HG03520 (cell line): ENCODE measurements around the gene PTGR3.

Experiments used
- ATAC-seq: cut with Tn5 transposase; IDR thresholded peaks from one replicate; pipeline ENCODE4 v1.9.1; 2021; ENCODE audit warnings: mild to moderate bottlenecking, moderate library complexity; ENCODE audit not compliant: unreplicated experiment

PTGR3 gene

DNA sequence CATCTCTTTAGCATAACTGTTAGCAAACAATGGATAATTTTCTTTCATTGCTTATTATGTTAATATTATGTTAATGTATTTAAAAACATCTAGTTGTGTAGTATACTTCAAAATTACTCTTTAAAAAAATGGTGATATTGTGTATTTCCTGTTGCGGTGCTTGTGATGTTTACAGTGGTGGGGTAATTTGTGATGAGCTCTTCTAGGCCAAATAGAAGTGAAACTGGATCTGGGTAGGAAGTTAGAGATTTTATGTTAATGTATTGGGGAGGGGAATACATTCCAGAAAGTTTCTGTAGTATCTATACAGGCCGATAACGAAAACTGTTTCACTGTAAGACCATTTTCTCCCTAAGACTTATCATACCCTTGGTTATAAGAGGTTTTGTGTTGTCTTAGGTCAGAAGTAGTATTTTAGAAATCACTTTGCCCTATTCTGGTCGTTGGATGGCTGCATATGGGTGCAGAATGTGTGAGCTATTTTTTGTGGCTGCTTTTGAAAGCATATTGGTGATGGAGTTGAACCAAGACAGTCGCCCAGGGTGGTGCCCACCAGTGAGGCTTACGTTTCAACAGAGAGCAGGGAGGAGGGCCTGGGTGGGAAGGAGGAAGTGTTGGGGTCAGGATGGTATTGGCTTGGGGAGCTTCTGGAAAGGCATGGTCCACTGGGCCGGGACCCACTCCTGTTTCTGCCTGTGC is 7.4 kb upstream of the PTGR3 start:
- ATAC-seq: no peak

DNA sequence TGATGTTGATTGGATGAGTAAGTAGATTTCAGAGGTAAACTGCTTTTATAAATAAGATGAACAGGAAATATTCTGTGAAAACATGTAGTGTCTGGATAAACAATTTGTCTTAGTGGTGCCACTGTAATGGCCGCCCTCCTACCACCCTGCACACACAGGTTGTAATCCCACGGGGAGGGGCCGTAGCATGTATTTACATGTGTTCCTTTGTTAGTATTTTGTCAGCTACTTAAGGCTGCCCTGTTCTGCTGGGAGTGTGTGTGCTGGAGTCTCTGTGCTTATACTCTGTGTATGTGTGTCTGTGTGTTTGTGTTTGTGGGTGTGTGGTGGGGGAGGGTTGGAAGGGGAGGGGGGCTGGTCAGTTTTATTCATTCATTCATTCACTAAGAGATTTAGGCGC is 6.7 kb upstream of the PTGR3 start:
- ATAC-seq: no peak

DNA sequence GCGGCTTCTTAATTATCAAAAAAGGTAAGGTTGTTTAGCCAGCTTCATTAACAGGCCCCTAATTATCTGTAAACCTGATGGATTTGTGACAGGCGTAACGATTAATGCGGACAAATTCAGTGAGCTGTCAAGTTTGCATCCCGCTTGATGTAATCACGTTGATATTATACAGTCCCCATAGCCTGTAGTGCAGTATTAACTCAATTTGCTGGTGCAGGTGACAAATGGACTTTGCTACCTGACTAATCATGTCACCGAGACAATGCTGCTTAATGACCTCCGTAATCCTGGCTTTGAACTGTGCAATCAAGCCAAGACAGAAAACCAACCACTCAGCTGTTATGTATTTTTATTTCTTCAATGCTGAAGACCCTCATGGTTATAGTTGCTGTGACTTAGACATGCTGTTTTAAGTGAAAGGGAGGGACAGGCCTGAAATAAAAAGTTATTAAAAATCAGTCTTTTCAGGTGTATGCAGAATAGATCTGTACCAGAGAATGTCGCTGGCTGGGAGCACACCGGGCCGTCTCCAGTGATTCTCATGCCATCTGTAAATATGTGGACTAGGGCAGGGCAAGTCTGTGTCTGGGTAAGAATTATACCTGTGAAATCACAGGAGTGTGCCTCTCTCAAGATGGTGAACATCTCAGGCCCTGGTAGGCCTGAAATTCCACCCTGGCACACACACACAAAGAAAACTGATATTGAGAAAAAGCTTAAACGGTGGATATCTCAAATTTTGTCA is 6.0 kb upstream of the PTGR3 start:
- ATAC-seq: no peak

DNA sequence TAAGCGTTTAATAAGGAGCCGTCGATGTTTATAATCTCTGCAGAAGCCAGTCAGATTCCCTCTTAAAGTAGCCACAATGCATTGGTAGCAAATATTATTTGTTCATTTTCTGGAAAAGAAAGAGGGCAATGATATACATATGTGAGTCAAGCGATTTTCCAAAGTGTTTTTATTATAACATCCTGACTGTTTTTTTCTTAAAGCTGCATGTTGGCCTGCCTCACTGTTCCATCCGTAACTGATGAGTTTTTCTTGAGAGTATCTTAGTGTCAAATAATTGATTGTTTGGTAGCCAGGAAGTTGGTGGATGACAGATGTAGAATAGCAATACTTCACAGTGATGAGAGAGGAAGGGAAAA is 5.4 kb upstream of the PTGR3 start:
- no peak for ATAC-seq

DNA sequence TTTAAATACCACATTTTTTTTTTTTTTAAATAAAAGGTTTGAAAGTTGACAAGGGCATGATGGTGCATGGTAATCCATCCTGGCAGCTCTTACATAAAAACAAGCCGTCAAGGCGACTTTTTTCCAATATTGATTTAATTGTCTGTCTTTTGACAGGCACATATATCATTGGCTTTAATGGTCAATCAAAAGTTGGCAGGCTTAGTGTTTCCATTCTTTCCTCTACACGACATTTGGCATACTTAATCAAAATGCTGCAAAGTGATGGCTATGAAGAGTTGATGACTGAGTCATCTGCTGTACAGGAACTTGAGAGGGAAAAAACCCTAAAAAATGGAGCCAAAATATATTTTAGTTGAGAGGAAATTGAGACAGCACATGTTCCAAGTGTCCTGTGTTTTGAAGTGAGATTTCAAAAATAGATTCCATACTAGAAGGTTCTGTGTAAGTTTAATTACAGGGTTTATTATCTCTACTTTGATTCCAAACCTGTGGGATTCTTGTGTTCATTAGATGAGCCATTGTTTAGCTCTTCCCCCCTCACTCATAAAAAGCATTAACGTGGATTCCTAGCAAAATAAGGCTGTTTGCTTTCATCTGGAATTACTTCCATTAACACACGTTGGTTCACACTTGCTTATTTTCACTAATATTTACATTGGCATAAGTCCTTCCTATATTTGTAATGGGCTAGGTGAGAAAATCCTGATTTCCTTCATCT is 4.8 kb upstream of the PTGR3 start:
- no peak for ATAC-seq

DNA sequence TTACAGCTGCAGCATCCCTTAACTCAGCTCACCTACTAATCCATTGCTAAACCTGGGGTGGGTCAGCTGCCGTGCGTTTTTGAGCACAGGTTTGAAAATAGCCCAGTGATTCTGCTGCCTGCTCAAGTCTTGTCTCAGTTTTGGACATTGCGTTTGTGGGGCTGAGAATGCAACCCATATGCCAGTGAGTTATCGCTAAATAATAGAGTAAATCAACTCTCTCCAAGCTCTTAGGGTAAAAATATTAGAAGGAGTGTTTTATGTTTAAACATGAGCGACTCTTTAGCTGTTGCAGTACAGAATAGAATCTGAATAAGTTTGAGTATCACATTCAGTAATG is 3.8 kb upstream of the PTGR3 start:
- no peak for ATAC-seq

DNA sequence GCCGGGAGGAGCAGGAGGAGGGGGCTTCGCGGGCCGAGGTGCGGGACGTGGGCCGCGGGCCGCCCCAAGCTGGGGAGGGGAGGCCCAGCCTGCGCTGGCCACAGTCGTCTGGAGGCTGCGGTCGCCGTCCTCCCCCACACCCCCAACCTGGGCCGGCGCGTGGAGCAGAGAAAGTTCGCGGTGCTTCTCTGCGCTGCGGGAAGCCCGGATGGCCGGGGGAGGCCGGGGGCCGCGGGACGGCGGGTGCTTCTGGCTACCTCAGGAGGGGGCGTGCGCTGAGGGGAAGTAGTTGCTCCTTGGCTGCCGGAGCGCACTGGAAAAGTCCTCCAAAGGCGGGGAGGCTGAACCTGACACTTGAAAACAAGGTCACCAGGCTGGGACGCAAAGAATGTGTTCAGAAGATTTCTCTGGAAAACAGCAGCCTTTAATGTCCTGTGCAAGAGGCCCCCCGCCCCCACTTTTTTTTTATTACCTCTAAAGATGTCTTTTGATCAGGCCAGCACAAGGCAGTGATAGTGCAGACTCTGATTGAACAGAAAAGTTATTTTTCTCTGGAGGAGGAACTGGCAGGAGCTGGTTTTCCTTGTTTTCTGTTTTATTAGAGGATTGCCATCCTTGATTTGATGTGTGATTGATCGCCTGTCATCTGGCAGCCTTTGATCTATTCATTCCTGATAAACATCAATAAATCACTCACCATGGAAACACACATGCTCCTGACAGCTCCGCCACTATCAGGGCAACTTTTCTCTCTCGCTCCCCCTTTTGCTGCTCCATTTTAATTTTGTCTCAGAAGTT is 3.2 kb upstream of the PTGR3 start:
- ATAC-seq: no peak

DNA sequence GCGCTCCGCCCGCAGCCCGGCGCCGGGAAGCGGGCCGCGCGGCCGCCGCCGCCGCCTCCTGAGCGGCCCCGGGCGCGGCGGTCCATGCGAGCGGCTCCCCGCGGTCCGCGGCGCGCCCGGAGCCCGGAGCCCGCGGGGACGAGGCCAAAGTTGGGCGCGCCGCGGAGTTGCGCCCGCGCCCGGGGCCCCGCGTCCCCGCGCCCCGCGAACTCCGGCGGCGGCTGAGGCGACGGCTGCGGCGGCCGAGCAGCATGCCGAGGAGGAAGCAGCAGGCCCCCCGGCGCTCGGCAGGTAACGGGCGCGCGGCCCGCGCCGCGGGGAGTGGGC is 2.6 kb upstream of the PTGR3 start:
- ATAC-seq: no peak

DNA sequence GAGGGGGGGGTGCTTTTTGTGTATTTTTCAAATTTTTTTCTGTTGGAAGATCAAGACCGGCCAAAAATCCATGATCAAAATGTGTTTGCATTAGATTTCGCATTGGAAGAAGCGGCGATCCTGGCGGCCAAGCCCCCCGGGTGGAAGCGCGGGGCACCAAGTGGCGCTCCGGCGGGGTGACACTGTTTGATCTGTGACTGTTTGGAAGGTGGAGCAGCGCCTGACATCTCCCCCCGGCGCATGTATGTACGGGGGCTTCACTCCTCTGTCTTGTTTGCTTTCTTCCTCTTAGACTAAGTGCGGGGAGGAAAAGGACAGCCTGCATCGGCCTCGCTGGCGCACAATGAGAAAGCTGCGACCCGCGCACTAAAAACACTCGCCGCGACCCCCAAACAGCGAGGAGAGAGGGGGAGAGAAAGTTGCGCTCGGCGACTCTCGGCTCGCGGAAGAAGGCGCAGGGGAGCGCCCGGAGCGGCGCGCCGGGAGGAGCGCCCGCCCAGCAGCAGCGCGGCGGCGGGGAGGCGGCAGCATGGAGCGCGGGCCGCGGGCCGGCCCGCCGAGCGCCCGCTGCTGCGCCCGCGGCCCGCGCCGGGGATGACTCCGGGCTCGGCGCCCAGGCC is 2.2 kb upstream of the PTGR3 start:
- ATAC-seq: no peak

DNA sequence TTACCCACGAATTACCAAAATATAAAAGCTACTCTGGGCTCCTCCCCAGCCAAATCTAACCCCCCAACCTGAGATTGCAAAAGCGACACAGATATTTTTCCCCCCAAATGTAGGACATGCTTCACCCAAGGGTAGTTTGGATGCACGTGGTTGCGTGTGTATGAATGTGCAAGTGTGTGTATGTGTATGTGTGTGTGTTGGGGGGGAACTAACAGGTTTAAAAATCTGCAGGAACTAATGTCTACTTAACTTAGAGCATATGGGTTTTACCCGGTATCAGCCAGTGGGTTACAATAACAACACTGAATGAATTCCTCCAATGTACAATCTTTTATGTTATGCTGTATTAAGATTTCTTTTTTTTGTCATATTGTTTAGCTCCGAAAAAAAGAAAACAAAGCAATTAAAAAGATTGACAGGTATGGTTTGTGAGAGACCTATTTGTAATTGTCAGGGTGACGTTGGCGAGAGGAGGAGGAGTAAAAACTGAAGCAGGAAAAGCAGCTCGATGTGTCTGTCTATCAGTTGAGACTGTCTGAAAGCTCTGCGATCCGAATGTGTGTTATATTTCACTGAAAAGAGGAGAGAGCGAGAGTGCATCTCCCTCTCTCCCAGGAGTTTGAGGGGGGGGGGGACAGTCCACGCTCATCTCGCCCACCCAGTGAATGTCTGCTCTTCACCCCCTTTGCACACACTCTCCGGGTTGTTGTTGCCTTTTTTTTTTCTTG is 1.5 kb upstream of the PTGR3 start, which contains the start of gene TSHZ1:
TSS of gene TSHZ1 (plus strand) at position 524 of the 728 bp plus-strand sequence. CDS start 1,080 bp downstream, outside the sequence.
- peak; percentile 38 for ATAC-seq

DNA sequence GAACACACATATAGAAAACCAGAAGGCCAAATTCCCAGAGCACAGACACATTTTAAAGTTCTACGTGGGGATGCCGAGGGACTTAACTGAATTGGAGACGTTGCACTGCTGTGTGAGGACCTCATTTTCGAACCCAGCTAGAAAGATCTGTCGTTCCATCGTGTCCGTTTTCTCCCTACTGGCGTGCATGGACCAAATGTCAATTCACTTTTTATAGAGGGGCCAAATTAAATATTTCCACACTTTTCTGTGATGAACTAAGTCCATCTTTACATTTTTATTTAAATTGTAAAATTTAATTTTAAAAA is 966 bp upstream of the PTGR3 start:
- ATAC-seq: no peak

DNA sequence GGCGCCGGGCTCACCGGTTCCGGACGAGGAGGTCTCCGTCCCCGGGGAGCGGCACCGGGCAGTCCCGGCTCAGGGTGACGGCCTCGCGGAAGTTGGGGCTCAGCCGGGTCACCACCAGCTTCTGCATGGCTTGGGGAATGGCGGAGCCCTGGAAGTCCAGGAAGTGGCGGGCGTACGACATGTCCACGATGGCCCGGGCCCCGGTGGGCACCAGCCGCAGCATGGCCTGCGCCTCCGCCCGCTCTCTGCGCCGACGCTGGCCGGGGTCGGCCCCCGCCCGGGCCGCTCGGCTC is 157 bp downstream of the PTGR3 start:
- peak; percentile 11 for ATAC-seq

DNA sequence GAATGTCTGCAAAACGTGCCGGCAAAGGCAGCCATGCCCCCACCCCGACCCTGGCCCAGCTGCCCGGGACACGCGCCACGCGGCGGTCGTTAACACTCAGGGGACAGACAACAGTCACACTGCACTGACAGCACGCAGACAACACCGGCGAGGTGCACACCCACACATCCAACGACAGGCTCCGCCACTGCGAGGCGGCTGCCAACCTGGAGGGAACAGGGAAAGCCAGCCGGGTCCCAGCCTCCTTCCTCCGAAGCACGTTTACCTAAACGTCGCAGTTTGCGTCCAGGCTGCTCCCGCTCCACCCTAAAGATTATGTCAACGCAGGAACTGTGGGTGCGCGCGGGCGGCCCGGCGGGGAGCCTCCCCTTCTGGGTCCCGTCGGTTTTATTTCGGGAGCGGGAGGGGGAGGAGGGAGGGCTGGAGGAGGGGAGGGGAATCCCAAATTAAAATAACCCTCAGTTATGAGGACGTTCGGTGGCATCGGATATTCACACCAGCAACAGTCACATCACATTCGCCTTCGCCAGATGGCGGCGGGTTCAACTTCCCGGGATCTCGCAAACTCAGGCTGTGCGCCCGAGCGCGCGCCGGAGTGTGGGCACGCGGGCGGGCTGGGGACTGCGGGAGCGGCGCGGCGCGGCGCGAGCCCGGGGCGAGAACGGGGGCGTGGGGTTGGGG is 644 bp downstream of the PTGR3 start:
- ATAC-seq: no peak

DNA sequence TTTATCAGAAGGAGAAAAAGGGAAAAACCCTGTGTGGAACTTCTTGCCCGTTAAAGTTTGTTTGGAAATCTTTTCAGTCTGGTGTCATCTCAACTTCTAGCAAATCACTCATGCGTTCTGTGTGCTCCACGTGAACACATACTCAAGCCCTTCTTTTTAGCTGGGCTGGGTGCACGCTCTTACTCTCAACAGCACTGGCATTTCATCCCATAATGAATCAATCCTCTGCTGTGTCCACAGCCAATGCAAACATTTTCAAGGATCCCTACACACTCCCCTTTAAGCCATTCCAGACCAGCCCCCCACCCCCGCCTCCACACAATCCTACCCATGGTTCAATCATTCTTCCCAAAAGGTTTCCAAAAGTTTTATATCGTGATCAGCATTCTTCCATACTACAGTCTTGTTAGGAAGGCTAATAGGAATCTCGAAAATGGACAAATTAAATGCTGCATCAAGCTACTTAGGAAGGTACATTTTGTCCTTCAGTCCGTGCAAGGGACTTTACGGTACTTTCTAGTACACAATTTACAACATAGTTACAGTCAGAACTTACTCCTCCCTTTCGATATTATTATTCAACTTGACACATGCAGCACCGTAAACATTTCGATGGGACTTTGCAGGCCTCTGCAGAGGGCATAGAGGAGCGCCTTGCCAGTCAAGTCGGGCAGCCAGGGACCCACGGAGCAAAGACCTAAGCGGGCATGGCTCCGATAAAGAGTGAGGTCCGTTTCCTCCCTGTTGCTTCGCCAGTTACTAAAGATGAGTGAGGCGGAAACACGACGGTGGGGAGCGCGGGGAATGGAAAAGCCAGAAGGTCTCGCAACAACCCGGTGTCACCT is 1.4 kb downstream of the PTGR3 start:
- ATAC-seq: no peak

DNA sequence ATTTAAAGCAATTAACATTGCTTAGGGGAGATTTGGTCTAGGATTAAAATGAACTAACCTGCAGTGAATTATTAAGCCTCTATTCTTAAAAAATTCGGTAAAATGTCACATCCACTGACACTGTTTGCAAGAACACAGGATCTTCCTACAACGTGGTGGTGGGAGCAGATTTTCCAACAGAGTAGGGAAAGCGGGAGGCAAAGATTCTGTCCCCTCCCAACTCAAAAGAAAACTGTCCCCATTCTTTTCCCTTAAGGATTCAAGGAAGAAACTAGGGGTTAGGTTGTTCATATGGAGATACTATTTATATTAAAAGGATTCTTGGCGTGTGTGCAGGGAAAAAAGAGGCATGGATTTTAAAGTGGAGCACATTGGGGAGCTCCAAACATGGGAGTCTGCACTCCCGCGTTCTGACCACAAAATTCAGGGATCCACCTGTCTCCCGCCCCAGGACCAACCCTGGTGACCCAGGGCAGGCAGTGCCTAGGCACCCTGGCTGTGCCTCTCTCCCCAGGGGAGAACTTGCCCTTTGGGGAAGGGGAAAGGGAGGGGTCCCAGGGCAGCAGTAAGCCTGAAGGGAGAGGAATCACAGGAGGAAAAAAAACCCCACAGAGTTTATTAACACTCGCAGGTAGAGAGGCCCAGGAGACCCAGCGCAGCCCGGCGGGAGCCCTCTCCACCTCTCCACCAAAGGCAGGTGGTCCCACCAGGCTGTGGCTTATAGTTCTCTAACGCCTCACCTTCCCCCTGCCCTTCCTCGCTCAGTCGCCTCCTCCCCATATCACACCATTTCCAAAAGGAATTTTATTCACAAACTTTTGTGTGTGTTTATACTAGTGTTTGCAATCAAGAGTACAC is 2.3 kb downstream of the PTGR3 start:
- ATAC-seq: no peak

DNA sequence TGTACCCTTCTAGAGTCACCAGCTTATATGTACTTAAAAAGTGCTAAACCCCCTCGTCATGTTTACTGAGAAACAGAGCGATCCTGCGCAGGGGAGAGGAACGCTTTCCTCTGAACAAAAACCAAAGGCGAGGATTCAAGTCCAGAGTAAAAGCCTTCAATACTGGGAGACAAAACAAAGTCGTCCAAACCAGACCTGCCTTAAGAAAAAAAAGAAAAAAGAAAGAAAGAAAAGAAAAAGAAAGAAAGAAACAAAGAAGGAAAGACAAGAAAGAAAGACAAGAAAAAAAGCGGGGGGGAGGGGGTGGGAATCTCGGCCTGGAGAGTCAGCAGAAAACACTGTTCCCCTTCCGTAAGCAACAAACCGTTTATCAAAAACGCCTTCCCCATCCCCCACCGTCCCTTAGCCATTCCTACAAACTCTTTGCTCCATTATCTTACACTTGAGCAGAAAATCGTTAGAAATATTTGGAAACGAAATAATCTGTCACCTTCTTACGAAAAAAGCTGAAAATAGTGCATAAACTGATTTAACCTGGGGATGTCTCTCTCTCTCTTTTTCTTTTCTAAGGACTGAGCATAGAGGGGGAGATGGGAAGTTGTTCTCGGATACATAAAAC is 3.3 kb downstream of the PTGR3 start:
- ATAC-seq: no peak

DNA sequence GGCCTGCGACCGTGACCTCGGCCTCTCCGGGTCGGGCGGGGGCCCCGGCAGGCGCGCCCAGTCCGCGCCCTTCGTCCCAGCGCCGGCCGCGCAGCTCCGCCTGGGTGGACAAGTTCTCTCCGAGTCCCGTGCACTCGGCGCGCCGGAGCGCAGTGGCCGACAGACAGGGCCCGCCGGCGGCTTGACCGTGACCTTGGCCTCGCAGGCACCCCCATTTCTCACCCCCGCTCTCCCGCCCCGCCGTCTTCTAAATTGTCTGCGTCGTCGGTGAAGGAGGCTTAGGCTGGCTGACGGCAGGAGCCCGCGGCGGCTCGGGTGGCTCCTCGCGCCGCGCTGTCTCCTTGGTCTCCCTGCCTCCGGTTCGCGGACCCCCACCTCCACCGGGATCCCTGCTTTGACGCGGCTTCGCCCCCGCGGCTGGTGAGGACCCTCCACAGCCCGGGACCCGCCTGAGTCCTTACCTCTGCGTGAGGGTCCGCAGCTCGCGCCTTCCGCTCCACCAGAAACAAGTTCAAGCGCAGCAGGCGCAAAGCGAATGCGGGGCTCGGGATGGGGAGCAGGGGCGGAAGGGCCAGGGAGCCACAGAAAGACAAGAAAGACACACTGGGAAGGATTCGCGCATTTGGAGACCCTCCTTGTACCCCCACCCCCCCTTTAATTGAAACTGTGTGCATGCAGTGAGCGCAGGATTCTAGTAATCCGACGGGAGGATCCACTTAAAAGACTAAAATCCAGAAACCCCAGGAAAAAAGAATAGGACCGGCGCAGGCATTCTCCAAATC is 4.0 kb downstream of the PTGR3 start:
- no peak for ATAC-seq
